Epithelial cell of esophagus (primary cell): ENCODE measurements around the gene ME2.
A peak's percentile ranks its signal among the peaks of the same experiment; 100 is the strongest.
"Not testable (repeated sequence)": the region's sequence is repeated elsewhere in the genome, so short reads cannot be mapped to it uniquely, and the experiment has no call there.

Experiments
- DNase-seq: peaks from one replicate; pipeline ENCODE4 v3.0.0; 2010; ENCODE audit warnings: low read depth
- H3K4me3 ChIP-seq: 2 replicates; pipeline ENCODE4 v1.5.1; 2011; ENCODE audit warnings: mild to moderate bottlenecking, low read length, control low read depth
- TF ChIP-seq, protein P1 (sequence below): IDR thresholded peaks from 2 replicates; pipeline ENCODE4 v1.5.1; 2011; ENCODE audit warnings: low read depth, mild to moderate bottlenecking, low read length, control low read depth, inconsistent platforms; ENCODE audit not compliant: insufficient read depth; ENCODE audit errors: missing control alignments

The ME2 gene

DNA sequence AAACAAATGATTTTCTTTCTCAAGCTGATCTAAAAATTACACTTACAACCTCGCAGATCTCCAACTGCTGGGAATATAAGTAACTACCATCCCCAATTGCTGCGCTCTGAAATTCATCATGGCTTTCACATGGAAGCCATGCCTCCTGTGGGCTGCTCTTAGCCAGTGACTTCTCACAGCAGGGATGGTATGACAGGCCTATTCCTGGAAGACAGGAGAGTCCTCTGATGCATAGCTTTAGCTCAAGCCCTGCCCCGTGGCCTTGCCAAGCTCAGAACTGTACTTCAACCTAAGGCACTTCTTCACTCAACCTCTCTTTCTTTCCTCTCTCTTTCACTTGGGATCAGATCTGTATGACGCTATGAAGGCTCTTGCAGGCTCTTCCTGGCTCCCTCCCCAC lies 76.3 kb downstream of the ME2 start:
- H3K4me3 ChIP-seq: no peak overlapping the region
- no peak for DNase-seq
- TF ChIP-seq, protein P1, sequence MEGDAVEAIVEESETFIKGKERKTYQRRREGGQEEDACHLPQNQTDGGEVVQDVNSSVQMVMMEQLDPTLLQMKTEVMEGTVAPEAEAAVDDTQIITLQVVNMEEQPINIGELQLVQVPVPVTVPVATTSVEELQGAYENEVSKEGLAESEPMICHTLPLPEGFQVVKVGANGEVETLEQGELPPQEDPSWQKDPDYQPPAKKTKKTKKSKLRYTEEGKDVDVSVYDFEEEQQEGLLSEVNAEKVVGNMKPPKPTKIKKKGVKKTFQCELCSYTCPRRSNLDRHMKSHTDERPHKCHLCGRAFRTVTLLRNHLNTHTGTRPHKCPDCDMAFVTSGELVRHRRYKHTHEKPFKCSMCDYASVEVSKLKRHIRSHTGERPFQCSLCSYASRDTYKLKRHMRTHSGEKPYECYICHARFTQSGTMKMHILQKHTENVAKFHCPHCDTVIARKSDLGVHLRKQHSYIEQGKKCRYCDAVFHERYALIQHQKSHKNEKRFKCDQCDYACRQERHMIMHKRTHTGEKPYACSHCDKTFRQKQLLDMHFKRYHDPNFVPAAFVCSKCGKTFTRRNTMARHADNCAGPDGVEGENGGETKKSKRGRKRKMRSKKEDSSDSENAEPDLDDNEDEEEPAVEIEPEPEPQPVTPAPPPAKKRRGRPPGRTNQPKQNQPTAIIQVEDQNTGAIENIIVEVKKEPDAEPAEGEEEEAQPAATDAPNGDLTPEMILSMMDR: no peak

DNA sequence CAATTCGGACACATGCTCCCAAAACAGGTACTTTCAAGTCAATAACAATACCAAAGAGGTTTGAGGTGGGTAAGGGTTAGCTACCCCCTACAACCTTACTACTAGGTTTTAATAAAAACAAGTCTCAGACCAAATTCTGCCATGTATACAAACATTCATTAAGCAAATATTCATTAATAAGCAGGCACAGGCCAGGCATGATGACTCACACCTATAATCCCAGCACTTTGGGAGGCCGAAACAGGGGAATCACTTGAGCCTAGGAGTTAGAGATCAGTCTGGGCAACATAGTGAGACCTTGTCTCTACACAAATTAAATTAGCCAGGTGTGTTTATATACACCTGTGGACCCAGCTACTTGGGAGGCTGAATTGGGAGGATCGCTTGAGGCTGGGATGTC lies 77.2 kb downstream of the ME2 start:
- TF ChIP-seq, protein P1: no peak
- no peak overlapping the region for H3K4me3 ChIP-seq
- peak; percentile 61 for DNase-seq

DNA sequence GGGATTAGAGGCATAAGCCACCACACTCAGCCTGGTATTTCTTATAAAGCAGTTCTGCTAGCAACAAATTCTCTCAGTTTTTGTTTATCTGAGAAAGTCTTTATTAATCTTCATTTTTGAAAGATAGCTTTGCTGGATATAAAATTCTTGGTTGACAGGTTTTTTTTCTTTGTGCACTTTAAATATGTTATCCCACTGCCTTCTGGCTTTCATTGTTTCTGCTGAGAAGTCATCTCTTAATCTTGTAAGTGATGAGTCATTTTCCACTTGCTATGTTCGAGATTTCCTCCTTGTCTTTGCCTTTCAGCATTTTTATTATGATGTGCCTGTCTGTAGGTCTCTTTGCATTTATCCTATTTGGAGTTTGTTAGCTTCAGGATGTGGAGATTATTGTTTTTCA lies 83.1 kb downstream of the ME2 start:
- no peak overlapping the region for H3K4me3 ChIP-seq
- TF ChIP-seq, protein P1: no peak
- DNase-seq: no peak

DNA sequence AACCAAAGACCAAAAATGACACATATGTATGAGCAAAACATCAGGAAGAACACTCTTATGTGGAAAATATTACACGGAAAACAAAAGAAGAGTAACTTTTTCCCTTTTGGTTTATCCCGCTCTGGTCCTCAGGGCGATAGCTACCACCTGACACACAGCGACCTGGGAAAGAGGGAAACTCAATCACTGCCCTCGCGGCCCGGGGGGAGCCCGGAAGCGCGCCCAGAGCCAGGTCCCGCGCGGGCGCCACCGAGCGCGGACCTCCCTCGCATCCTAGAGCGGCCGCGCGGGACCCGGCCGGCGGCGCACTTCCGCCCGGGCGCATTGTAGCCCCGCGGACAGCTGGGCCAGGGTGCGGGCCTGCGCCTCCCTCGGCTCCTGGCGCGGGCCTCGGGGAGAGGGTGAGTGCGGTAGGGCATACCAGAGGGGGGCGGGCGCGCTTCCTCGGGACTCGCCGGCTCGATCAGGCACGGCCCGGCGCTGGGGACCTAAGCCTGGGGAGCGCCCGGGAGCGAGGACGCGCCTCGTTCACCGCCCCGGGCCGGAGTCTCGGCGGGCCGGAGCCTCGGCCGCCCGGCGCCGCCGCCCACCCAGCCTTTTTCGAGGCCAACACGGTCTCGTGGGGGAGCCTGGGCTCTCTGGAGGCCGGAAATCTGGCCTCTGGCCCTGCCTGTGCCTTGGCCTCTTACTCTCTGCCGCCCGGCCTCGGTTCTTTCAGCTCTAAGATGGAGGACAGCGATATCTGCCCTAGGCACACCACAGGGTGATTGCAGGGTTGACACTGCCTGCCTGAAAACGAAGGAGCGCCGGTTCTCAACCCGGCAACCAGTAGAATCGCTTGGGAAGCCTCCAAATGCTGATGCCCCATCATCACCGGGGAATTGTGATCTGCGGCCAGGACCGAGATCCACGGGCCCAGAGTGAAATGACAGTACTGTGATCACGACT lies 89.1 kb downstream of the ME2 start, which contains the start of gene ELAC1:
Gene ELAC1 (plus strand): TSS at position 327 of the 948 bp plus-strand sequence. CDS start 6,365 bp downstream, outside the sequence.
- DNase-seq: peak; percentile 76
- H3K4me3 ChIP-seq: peak within 1 kb of the TSS; percentile 71
- TF ChIP-seq, protein P1: no peak

DNA sequence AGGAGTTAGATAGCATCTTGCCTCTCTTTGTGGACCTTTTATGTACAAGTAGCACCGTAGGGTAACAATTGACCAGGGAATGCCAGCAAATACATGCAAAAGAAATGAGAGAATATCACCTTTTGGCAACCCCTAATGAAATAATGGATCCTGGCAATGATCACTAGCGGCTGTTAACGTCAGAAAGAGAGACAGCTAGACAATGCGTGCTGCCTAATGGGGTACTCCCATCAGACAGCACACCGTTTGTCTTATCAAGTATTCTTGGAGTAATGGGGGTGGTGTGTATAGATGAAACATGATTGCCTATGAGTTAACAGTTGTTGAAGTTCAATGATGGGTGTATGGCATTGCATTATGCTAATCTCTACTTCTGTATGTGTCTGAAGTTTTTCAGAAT lies 90.5 kb downstream of the ME2 start:
- H3K4me3 ChIP-seq: no peak overlapping the region
- no peak for DNase-seq
- TF ChIP-seq, protein P1: no peak

DNA sequence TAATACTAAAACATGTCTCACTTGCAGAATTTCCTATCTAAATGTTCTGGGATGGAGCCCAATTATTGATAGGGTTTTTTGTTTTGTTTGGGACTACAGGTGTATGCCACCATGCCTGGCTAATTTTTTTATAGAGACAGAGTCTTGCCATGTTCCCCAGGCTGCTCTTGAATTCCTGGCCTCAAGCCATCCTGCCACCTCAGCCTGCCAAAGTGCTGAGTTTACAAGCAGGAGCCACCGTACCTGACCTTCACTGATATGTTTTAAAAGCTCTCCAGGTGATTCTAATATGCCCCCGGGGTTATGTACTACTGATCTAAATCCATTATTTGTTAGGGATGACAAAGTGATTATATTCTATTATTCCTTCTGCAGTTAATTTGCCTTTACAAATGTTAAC lies 91.1 kb downstream of the ME2 start:
- H3K4me3 ChIP-seq: no peak overlapping the region
- TF ChIP-seq, protein P1: no peak
- DNase-seq: peak; percentile 51

DNA sequence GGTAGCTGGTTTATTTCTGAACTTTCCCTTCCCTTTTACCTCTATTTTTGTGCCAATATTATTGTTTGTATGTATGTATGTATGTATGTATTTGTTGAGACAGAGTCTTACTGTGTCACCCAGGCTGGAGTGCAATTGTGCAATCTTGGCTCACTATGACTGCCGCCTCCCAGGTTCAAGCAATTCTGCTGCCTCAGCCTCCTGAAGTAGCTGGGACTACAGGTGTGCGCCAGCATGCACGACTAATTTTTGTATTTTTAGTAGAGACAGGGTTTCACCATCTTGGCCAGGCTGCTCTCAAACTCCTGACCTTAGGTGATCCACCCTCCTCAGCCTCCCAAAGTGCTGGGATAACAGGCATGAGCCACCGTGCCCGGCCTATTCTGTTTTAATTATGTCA lies 93.5 kb downstream of the ME2 start:
- H3K4me3 ChIP-seq: not testable (repeated sequence)
- DNase-seq: peak; percentile 57
